22Rv1 (cell line): ENCODE data around the gene TAB2.

Experiments
- CTCF ChIP-seq: fragments of 450-650 bp; IDR thresholded peaks from 2 replicates; pipeline ENCODE4 v1.5.1; 2017; ENCODE audit warnings: mild to moderate bottlenecking
- ZFX ChIP-seq: fragments of 450-650 bp; IDR thresholded peaks from 2 replicates; pipeline ENCODE4 v1.6.1; 2017; ENCODE audit warnings: antibody characterized with exemption, borderline replicate concordance

GRCh38 chr6:149316108-149316727 is 1.3 kb upstream of the TAB2 start:
- TF ChIP-seq CTCF (no peak), ZFX (no peak)
